HCT116 (cell line): ENCODE results near the gene P4HA1. TPM values are rescaled to one million over a fixed set of nuclear protein-coding genes. Genes with fewer than 3 reads are reported as not detected.

Experiments used
- ATAC-seq: fragments of 200-7000 bp; cut with Tn5 transposase; 2 replicates; pipeline ENCODE4 v1.9.1; 2020; ENCODE audit warnings: mild to moderate bottlenecking, moderate library complexity
- BruUV-seq: library from RNA; stranded (reverse); fragments of 400-500 nt; replicated peaks from 2 replicates; lab custom pipeline; 2021; lab: Mats Ljungman, UMichigan
- CTCF ChIA-PET: fragments of 300-600 bp; sonication (Branson Sonifier 250); formaldehyde crosslinking; loops from one replicate; lab custom pipeline; 2021; ENCODE audit warnings: antibody characterized with exemption; lab: Charles Lee
- POLR2A ChIA-PET: fragments of 300-600, 350-600 bp; sonication (Branson Sonifier 250); formaldehyde crosslinking; loops from one replicate; lab custom pipeline; 2021; ENCODE audit warnings: antibody characterized with exemption; lab: Charles Lee
- RAD21 ChIA-PET, 2 experiments: fragments of 300-600 bp; sonication (Branson Sonifier 250); formaldehyde crosslinking; loops; one replicate each; lab custom pipeline; 2023; ENCODE audit warnings: low total read pairs in 2 of 2; ENCODE audit not compliant: uncharacterized antibody in 2 of 2, unreplicated experiment in 2 of 2, low non-redundant PET in 1 of 2; lab: Charles Lee
- DNase-seq: peaks from one replicate; pipeline ENCODE4 v3.0.0-alpha.2; 2010; ENCODE audit warnings: low read depth, low spot score
- H2AFZ ChIP-seq: fragments of 200-600 bp; shearing (Covaris generic), sonication (generic); 2 replicates; pipeline ENCODE4 v1.6.1; 2017; ENCODE audit warnings: low read depth, mixed run types, mixed read lengths, antibody characterized with exemption, low read length; ENCODE audit not compliant: poor library complexity, severe bottlenecking
- H3K27ac ChIP-seq: 2 replicates; pipeline ENCODE4 v1.5.1; 2012; ENCODE audit warnings: low read depth, low read length
- H3K27me3 ChIP-seq: fragments of 200-600 bp; sonication (generic); 2 replicates; pipeline ENCODE4 v1.6.1; 2016; ENCODE audit warnings: mixed run types, low read length, mixed read lengths; ENCODE audit not compliant: insufficient read depth
- H3K36me3 ChIP-seq, 2 experiments: fragments of 200-500 bp in 1 of 2; fragments of 200-600 bp in 1 of 2; sonication (Bioruptor generic) in 1 of 2; sonication (generic) in 1 of 2; 2 replicates each; pipeline versions ENCODE4 v1.5.1 to v1.6.1; 2014 to 2016; ENCODE audit warnings: low read length in 2 of 2, inconsistent platforms in 1 of 2, mixed read lengths in 1 of 2, mixed run types in 1 of 2; ENCODE audit not compliant: insufficient read depth in 2 of 2, control insufficient read depth in 1 of 2
- H3K4me1 ChIP-seq, 2 experiments: fragments of 200-600 bp in 1 of 2; sonication (generic) in 1 of 2; 2 replicates each; pipeline versions ENCODE4 v1.5.1 to v1.6.1; 2012 to 2017; ENCODE audit warnings: low read length in 2 of 2, inconsistent platforms in 1 of 2, mild to moderate bottlenecking in 1 of 2, mixed read lengths in 1 of 2, mixed run types in 1 of 2, moderate library complexity in 1 of 2; ENCODE audit not compliant: insufficient read depth in 2 of 2, control insufficient read depth in 1 of 2
- H3K4me2 ChIP-seq: fragments of 200-600 bp; sonication (generic); 2 replicates; pipeline ENCODE4 v1.6.1; 2017; ENCODE audit warnings: mixed run types, low read length, mixed read lengths
- H3K4me3 ChIP-seq, 2 experiments: fragments of 200-600 bp in 1 of 2; sonication (generic) in 1 of 2; replicated peaks in 1 of 2; 2 replicates each; pipeline ENCODE4 v1.5.1; 2011 to 2016; ENCODE audit warnings: low read length in 2 of 2, control low read depth in 1 of 2, low read depth in 1 of 2, mild to moderate bottlenecking in 1 of 2, mixed read lengths in 1 of 2, mixed run types in 1 of 2
- H3K79me2 ChIP-seq: fragments of 200-600 bp; sonication (generic); 2 replicates; pipeline ENCODE4 v1.6.1; 2017; ENCODE audit warnings: mild to moderate bottlenecking, mixed run types, low read length, moderate library complexity, mixed read lengths; ENCODE audit not compliant: insufficient read depth
- H3K9ac ChIP-seq: fragments of 200-600 bp; sonication (generic); 2 replicates; pipeline ENCODE4 v1.6.1; 2016; ENCODE audit warnings: low read length, mixed read lengths
- H3K9me2 ChIP-seq: fragments of 200-600 bp; sonication (generic), shearing (Covaris generic); 2 replicates; pipeline ENCODE4 v1.6.1; 2017; ENCODE audit warnings: mixed run types, mild to moderate bottlenecking, moderate library complexity; ENCODE audit not compliant: insufficient read depth
- H3K9me3 ChIP-seq, 2 experiments: fragments of 200-500 bp in 1 of 2; fragments of 200-600 bp in 1 of 2; sonication (Bioruptor generic) in 1 of 2; sonication (generic) in 1 of 2; 2 replicates each; pipeline ENCODE4 v1.6.1; 2014 to 2017; ENCODE audit warnings: low read length in 2 of 2, mixed read lengths in 2 of 2, inconsistent platforms in 1 of 2, low read depth in 1 of 2, mild to moderate bottlenecking in 1 of 2, mixed run types in 1 of 2, moderate library complexity in 1 of 2; ENCODE audit not compliant: control insufficient read depth in 1 of 2, insufficient read depth in 1 of 2
- H4K20me1 ChIP-seq: fragments of 200-600 bp; sonication (generic), shearing (Covaris generic); 2 replicates; pipeline ENCODE4 v1.6.1; 2017; ENCODE audit warnings: mixed run types, mild to moderate bottlenecking, moderate library complexity; ENCODE audit not compliant: insufficient read depth
- CBX3 ChIP-seq: IDR thresholded peaks from 2 replicates; pipeline ENCODE4 v1.6.1; 2012; ENCODE audit warnings: low read depth
- CEBPB ChIP-seq: IDR thresholded peaks from 2 replicates; pipeline ENCODE4 v1.6.1; 2012; ENCODE audit warnings: low read depth
- CTCF ChIP-seq, 3 experiments: fragments of 200-600 bp in 1 of 3; sonication (generic) in 1 of 3; IDR thresholded peaks in 2 of 3; conservative IDR thresholded peaks in 1 of 3; 2 replicates each; pipeline ENCODE4 v1.5.1; 2012 to 2017; ENCODE audit warnings: low read depth in 2 of 3, low read length in 2 of 3, antibody characterized with exemption in 1 of 3, borderline replicate concordance in 1 of 3, control low read depth in 1 of 3, mild to moderate bottlenecking in 1 of 3, mixed read lengths in 1 of 3, mixed run types in 1 of 3, moderate library complexity in 1 of 3; ENCODE audit not compliant: insufficient read depth in 1 of 3
- MAX ChIP-seq: IDR thresholded peaks from 2 replicates; pipeline ENCODE4 v1.6.1; 2012
- YY1 ChIP-seq: IDR thresholded peaks from 2 replicates; pipeline ENCODE4 v1.6.1; 2011; ENCODE audit warnings: low read length, low read depth, moderate library complexity, mild to moderate bottlenecking; ENCODE audit not compliant: insufficient replicate concordance; ENCODE audit errors: extremely low read depth
- ZNF274 ChIP-seq: fragments of 200-500 bp; sonication (Bioruptor generic); IDR thresholded peaks from 2 replicates; pipeline ENCODE4 v1.6.1; 2014; ENCODE audit warnings: mild to moderate bottlenecking, low read depth, low read length, inconsistent platforms
- intact Hi-C: fragments of 100-400 bp; cut with micrococcal nuclease; formaldehyde crosslinking; loops from 2 replicates; pipeline ENCODE4 v1.10.0; 2022
- total RNA-seq: library from RNA; stranded (reverse); gene quantifications from one replicate; pipeline ENCODE4 v1.2.1, GENCODE V29; 2021; ENCODE audit not compliant: unreplicated experiment

The P4HA1 gene
- total RNA-seq, 1 experiment from 2014 or later: 49.7 TPM

GRCh38 chr10:73060738-73061635, 35.7 kb downstream of the P4HA1 start (continued):
- peak in 2 of 3 experiments; percentile 29 to 68; a peak in 3 of 6 replicates for TF ChIP-seq CTCF (IDR thresholded peaks at IDR 0.05 in 2 of 3, conservative IDR thresholded peaks at IDR 0.05 in 1 of 3; ENCODE audit: borderline replicate concordance in 1 of 3, insufficient read depth in 1 of 3, low read depth in 2 of 3, low read length in 2 of 3)

- RAD21 ChIA-PET: no interaction called here
- no TSS peak for BruUV-seq
- H4K20me1 ChIP-seq: no peaks in the 10 kb centered on the region
- no peaks in the 10 kb centered on the region for H3K9me3 ChIP-seq
- H2AFZ ChIP-seq: no peak overlapping the region
- CTCF ChIA-PET: interaction anchor here (1.5 kb wide), 1 partner anchor 17 kb away, joined by 8 read pairs; no protein-coding TSS in a partner anchor
- H3K4me3 ChIP-seq: no peak overlapping the region
- no peaks in the 10 kb centered on the region for H3K9me2 ChIP-seq
- no peak overlapping the region for H3K9ac ChIP-seq
- H3K79me2 ChIP-seq: 0 out of 2 replicates have a peak, but pooled peaks cover 3% of the 10 kb centered on the region
- H3K27me3 ChIP-seq: no peaks in the 10 kb centered on the region
- POLR2A ChIA-PET: no interaction called here
- no peak for TF ChIP-seq ZNF274
- no peak for TF ChIP-seq YY1
- no peak for TF ChIP-seq CTCF (IDR thresholded peaks at IDR 0.05 in 2 of 3, conservative IDR thresholded peaks at IDR 0.05 in 1 of 3; ENCODE audit: borderline replicate concordance in 1 of 3, insufficient read depth in 1 of 3, low read depth in 2 of 3, low read length in 2 of 3)
- no peak for TF ChIP-seq CEBPB
- TF ChIP-seq MAX: no peak
- no peak for TF ChIP-seq CBX3
- DNase-seq (no peak), ATAC-seq (no peak)
- no peak overlapping the region for H3K4me2 ChIP-seq
- intact Hi-C loops: loop anchor here (10.0 kb wide), 1 partner anchor 365 kb away; the partner anchor contains the start of gene MCU
- H3K4me1 ChIP-seq: no peaks in the 10 kb centered on the region
- H3K36me3 ChIP-seq: peaks cover 7 to 10% of the 10 kb centered on the region in 2 experiments
- H3K27ac ChIP-seq: no peak overlapping the region
These were observed 36.5 kb downstream of the P4HA1 start for GRCh38 chr10:73060173-73060572.
